ENCODE data around the gene MEX3D. TPM values are rescaled to one million over a fixed set of nuclear protein-coding genes. Genes with fewer than 3 reads are reported as not detected.

The MEX3D gene
- total and polyA plus RNA-seq, 4 donors, result 0.92 to 9.1 (median 5.2) TPM

- 8% methylated on average over 52 of the region's 52 CpGs for WGBS
- Histone ChIP-seq H3K4me1 (ENCODE audit: control insufficient read depth in 4 of 4, insufficient read depth in 4 of 4, low read length in 3 of 4) (peaks cover 0 to 17% (median 7%) of the 10 kb centered on the region in 4 donors), H3K27ac (ENCODE audit: low read depth in 1 of 2, low read length in 2 of 2) (no peak overlapping the region), H3K36me3 (ENCODE audit: control insufficient read depth in 4 of 4, insufficient read depth in 3 of 4, low read depth in 1 of 4, low read length in 3 of 4) (no peaks in the 10 kb centered on the region), H3K4me3 (ENCODE audit: low read depth in 1 of 3, low read length in 3 of 3) (peak overlapping the region in 1 of 3 donors; percentile 40), H3K9ac (ENCODE audit: low read depth in 1 of 2, low read length in 2 of 2) (no peak overlapping the region), H3K27me3 (ENCODE audit: control insufficient read depth in 4 of 4, insufficient read depth in 4 of 4, low read length in 3 of 4) (peaks cover 0 to 3% (median 0%) of the 10 kb centered on the region in 4 donors), H3K9me3 (ENCODE audit: control insufficient read depth in 4 of 4, low read length in 3 of 4) (no peaks in the 10 kb centered on the region)
- peak; percentile 64 to 79 for TF ChIP-seq RAD21 (IDR thresholded peaks at IDR 0.05)
- TF ChIP-seq HNF4G (IDR thresholded peaks at IDR 0.05), result no peak
- no peak for TF ChIP-seq GABPA (IDR thresholded peaks at IDR 0.05 in 1 of 2, conservative IDR thresholded peaks at IDR 0.05 in 1 of 2)
- no peak for TF ChIP-seq RXRA (IDR thresholded peaks at IDR 0.05)
- peak; percentile 67 for TF ChIP-seq CTCF (IDR thresholded peaks at IDR 0.05; ENCODE audit: low read depth, low read length, missing input control)
- TF ChIP-seq ATF3 (IDR thresholded peaks at IDR 0.05), result no peak
- DNase-seq (ENCODE audit: low spot score), result peak; percentile 66
These were observed 54.4 kb downstream of the MEX3D start for GRCh38 chr19:1513499-1514294.

GRCh38 chr19:1512671-1513498 lies 55.2 kb downstream of the MEX3D start, which contains the start of gene ADAMTSL5:
Gene ADAMTSL5 (minus strand): TSS chr19:1513019. CDS start chr19:1510943, 2,076 bp downstream.
- 4% methylated on average over 78 of the region's 78 CpGs for whole genome bisulfite sequencing
- Histone ChIP-seq H3K27ac (ENCODE audit: low read depth in 1 of 2, low read length in 2 of 2) (no peak within 1 kb of the TSS), H3K9me3 (ENCODE audit: control insufficient read depth in 4 of 4, low read length in 3 of 4) (no peaks in the 10 kb centered on the region), H3K4me3 (ENCODE audit: low read depth in 1 of 3, low read length in 3 of 3) (peak within 1 kb of the TSS in 2 of 3 donors; percentile 37 to 40), H3K27me3 (ENCODE audit: control insufficient read depth in 4 of 4, insufficient read depth in 4 of 4, low read length in 3 of 4) (peaks cover 0 to 3% (median 0%) of the 10 kb centered on the region in 4 donors), H3K9ac (ENCODE audit: low read depth in 1 of 2, low read length in 2 of 2) (no peak within 1 kb of the TSS), H3K36me3 (ENCODE audit: control insufficient read depth in 4 of 4, insufficient read depth in 3 of 4, low read depth in 1 of 4, low read length in 3 of 4) (no peaks in the 10 kb centered on the region), H3K4me1 (ENCODE audit: control insufficient read depth in 4 of 4, insufficient read depth in 4 of 4, low read length in 3 of 4) (peaks cover 0 to 19% (median 9%) of the 10 kb centered on the region in 4 donors)
- peak; percentile 63 for DNase-seq (ENCODE audit: low spot score)
- no peak for TF ChIP-seq MAX (IDR thresholded peaks at IDR 0.05)
- TF ChIP-seq ATF3 (IDR thresholded peaks at IDR 0.05), result no peak
- no peak for TF ChIP-seq REST (IDR thresholded peaks at IDR 0.05)
- TF ChIP-seq CTCF (IDR thresholded peaks at IDR 0.05; ENCODE audit: low read depth, low read length, missing input control), result peak; percentile 17
- peak in 1 of 2 donors; percentile 16 for TF ChIP-seq RAD21 (IDR thresholded peaks at IDR 0.05)
- no peak for TF ChIP-seq ZBTB33 (IDR thresholded peaks at IDR 0.05)
- TF ChIP-seq TAF1 (conservative IDR thresholded peaks at IDR 0.05), result no peak
- TF ChIP-seq JUND (IDR thresholded peaks at IDR 0.05), result no peak
- TF ChIP-seq HNF4G (IDR thresholded peaks at IDR 0.05), result no peak
